Keratinocyte (primary cell): Measurements from ENCODE around the gene HELT. TPM values are rescaled to one million over a fixed set of nuclear protein-coding genes. Genes with fewer than 3 reads are reported as not detected.
"Not testable (repeated sequence)": the region's sequence is repeated elsewhere in the genome, so short reads cannot be mapped to it uniquely, and the experiment has no call there.

Experiments used
- DNase-seq: peaks from one replicate; pipeline ENCODE4 v3.0.0-alpha.2; 2011; ENCODE audit warnings: low read depth, missing footprints, low spot score
- FAIRE-seq: peaks from 2 replicates; lab custom pipeline; 2011; peaks lifted over from hg19 to GRCh38; lab: Jason Lieb, UNC
- H2AFZ ChIP-seq: 2 replicates; pipeline ENCODE4 v1.6.0; 2012; ENCODE audit warnings: low read length, control low read depth, inconsistent platforms; ENCODE audit not compliant: control insufficient read depth
- H3K27ac ChIP-seq: 2 replicates; pipeline ENCODE4 v1.5.1; 2011; ENCODE audit warnings: low read length; ENCODE audit not compliant: control insufficient read depth, insufficient read depth
- H3K27me3 ChIP-seq: 3 replicates; pipeline ENCODE4 v1.6.0; 2011; ENCODE audit warnings: low read length; ENCODE audit not compliant: control insufficient read depth, insufficient read depth; ENCODE audit errors: extremely low read depth
- H3K36me3 ChIP-seq, 2 experiments: 2 replicates in 1 of 2; 3 replicates in 1 of 2; pipeline ENCODE4 v1.5.1; 2011; ENCODE audit warnings: low read length in 2 of 2, mild to moderate bottlenecking in 1 of 2; ENCODE audit not compliant: control insufficient read depth in 2 of 2, insufficient read depth in 2 of 2; ENCODE audit errors: extremely low read depth in 1 of 2
- H3K4me1 ChIP-seq: 3 replicates; pipeline ENCODE4 v1.5.1; 2011; ENCODE audit warnings: low read length; ENCODE audit not compliant: control insufficient read depth, insufficient read depth; ENCODE audit errors: extremely low read depth
- H3K4me2 ChIP-seq: 3 replicates; pipeline ENCODE4 v1.6.0; 2011; ENCODE audit warnings: low read depth, low read length; ENCODE audit not compliant: control insufficient read depth, insufficient read depth; ENCODE audit errors: extremely low read depth
- H3K4me3 ChIP-seq, 3 experiments: fragments of 200-600 bp in 1 of 3; sonication (generic) in 1 of 3; 2 replicates in 2 of 3; 3 replicates in 1 of 3; pipeline ENCODE4 v1.5.1; 2011 to 2016; ENCODE audit warnings: low read length in 3 of 3, mild to moderate bottlenecking in 3 of 3, control low read depth in 2 of 3, inconsistent platforms in 1 of 3, low read depth in 1 of 3, mixed read lengths in 1 of 3, mixed run types in 1 of 3, moderate library complexity in 1 of 3; ENCODE audit not compliant: control insufficient read depth in 2 of 3, insufficient read depth in 2 of 3; ENCODE audit errors: extremely low read depth in 1 of 3
- H3K79me2 ChIP-seq: 2 replicates; pipeline ENCODE4 v1.6.0; 2012; ENCODE audit warnings: low read length; ENCODE audit not compliant: control insufficient read depth, insufficient read depth
- H3K9ac ChIP-seq: 3 replicates; pipeline ENCODE4 v1.6.0; 2011; ENCODE audit warnings: low read length; ENCODE audit not compliant: control insufficient read depth, insufficient read depth; ENCODE audit errors: extremely low read depth
- H3K9me1 ChIP-seq: 3 replicates; pipeline ENCODE4 v1.6.0; 2011; ENCODE audit warnings: low read length; ENCODE audit not compliant: control insufficient read depth, insufficient read depth; ENCODE audit errors: extremely low read depth
- H3K9me3 ChIP-seq: 2 replicates; pipeline ENCODE4 v1.5.1; 2012; ENCODE audit warnings: low read depth, low read length; ENCODE audit not compliant: control insufficient read depth
- H4K20me1 ChIP-seq: 3 replicates; pipeline ENCODE4 v1.6.0; 2011; ENCODE audit warnings: low read length; ENCODE audit not compliant: control insufficient read depth, insufficient read depth; ENCODE audit errors: extremely low read depth
- CTCF ChIP-seq, 3 experiments: IDR thresholded peaks in 1 of 3; conservative IDR thresholded peaks in 1 of 3; optimal IDR thresholded peaks in 1 of 3; 2 replicates in 2 of 3; 3 replicates in 1 of 3; pipeline versions ENCODE3 to v1.5.1; 2011; ENCODE audit warnings: low read length in 3 of 3, mild to moderate bottlenecking in 3 of 3, moderate library complexity in 2 of 3, control low read depth in 1 of 3, inconsistent platforms in 1 of 3; ENCODE audit not compliant: insufficient read depth in 2 of 3; ENCODE audit errors: extremely low read depth in 1 of 3
- EZH2 ChIP-seq: IDR thresholded peaks from one replicate; pipeline ENCODE4 v1.6.1; 2012; ENCODE audit warnings: inconsistent platforms, mild to moderate bottlenecking, low read length, moderate library complexity
- dilution Hi-C: fragments of 300-500 bp; cut with MboI; formaldehyde crosslinking; loops from one replicate; pipeline ENCODE4 v1.7.0; 2020; ENCODE audit warnings: low sequenced_read_pairs; ENCODE audit not compliant: extremely low pct_ligation_motif_present
- polyA plus RNA-seq, 5 experiments: library from polyadenylated mRNA; depleted of rRNA in 3 of 5; stranded (reverse) in 3 of 5; stranded (forward) in 1 of 5; unstranded in 1 of 5; fragments of >200 nt; gene quantifications; 1 replicate in 1 of 5; 2 replicates in 3 of 5; 3 replicates in 1 of 5; pipeline versions ENCODE4 v1.2.1 to v1.2.3, GENCODE V29; 2011 to 2012; ENCODE audit warnings: missing spikeins in 2 of 5, low read depth in 1 of 5, low replicate concordance in 1 of 5

Gene HELT
- polyA plus RNA-seq, 1 donor (not counting 4 experiments of a cell fraction or from before 2014, with no cell fraction given), result not detected

GRCh38 chr4:184969610-184970009 is 48.7 kb upstream of the HELT start:
- Histone ChIP-seq H3K4me2 (no peak overlapping the region), H3K9ac (no peak overlapping the region), H3K9me3 (no peaks in the 10 kb centered on the region), H3K4me3 (no peak overlapping the region), H3K36me3 (no peaks in the 10 kb centered on the region), H3K27ac (no peak overlapping the region), H3K27me3 (no peaks in the 10 kb centered on the region), H3K9me1 (no peaks in the 10 kb centered on the region), H3K4me1 (no peaks in the 10 kb centered on the region), H2AFZ (no peak overlapping the region), H4K20me1 (no peaks in the 10 kb centered on the region), H3K79me2 (no peaks in the 10 kb centered on the region)
- dilution Hi-C loops, result no loop called here
- DNase-seq (no peak), FAIRE-seq (no peak)
- TF ChIP-seq EZH2, result no peak
- TF ChIP-seq CTCF (optimal IDR thresholded peaks at IDR 0.05 in 1 of 3, IDR thresholded peaks at IDR 0.05 in 1 of 3, conservative IDR thresholded peaks at IDR 0.05 in 1 of 3; ENCODE audit: extremely low read depth in 1 of 3, insufficient read depth in 2 of 3, low read length in 3 of 3), result no peak

GRCh38 chr4:184972991-184973390 is 45.3 kb upstream of the HELT start:
- Histone ChIP-seq H3K4me1 (no peaks in the 10 kb centered on the region), H2AFZ (no peak overlapping the region), H3K27ac (no peak overlapping the region), H3K9ac (no peak overlapping the region), H3K4me3 (no peak overlapping the region), H3K9me1 (no peaks in the 10 kb centered on the region), H4K20me1 (no peaks in the 10 kb centered on the region), H3K36me3 (no peaks in the 10 kb centered on the region), H3K79me2 (no peaks in the 10 kb centered on the region), H3K9me3 (no peaks in the 10 kb centered on the region), H3K27me3 (no peaks in the 10 kb centered on the region), H3K4me2 (no peak overlapping the region)
- TF ChIP-seq EZH2 (no peak), CTCF (optimal IDR thresholded peaks at IDR 0.05 in 1 of 3, IDR thresholded peaks at IDR 0.05 in 1 of 3, conservative IDR thresholded peaks at IDR 0.05 in 1 of 3; ENCODE audit: extremely low read depth in 1 of 3, insufficient read depth in 2 of 3, low read length in 3 of 3) (no peak)
- DNase-seq (no peak), FAIRE-seq (no peak)
- dilution Hi-C loops, result no loop called here

DNA sequence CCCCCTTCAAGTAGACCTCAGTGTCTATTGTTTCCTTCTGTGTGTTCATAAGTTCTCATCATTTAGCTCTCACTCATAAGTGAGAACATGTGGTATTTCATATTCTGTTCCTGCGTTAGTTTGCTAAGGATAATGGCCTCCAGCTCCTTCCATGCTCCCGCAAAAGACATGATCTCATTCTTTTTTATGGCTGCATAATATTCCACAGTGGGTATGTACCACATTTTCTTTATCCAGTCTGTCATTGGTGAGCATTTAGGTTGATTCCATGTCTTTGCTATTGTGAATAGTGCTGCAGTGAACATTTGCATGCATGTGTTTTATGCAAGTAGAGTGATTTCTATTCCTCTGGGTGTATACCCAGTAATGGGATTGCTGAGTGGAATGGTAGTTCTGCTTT is 41.9 kb upstream of the HELT start:
- H2AFZ ChIP-seq, H3K27ac ChIP-seq, dilution Hi-C loops, DNase-seq, H3K9ac ChIP-seq, H3K9me1 ChIP-seq, H3K4me3 ChIP-seq, H3K4me1 ChIP-seq, H3K27me3 ChIP-seq, H4K20me1 ChIP-seq, H3K79me2 ChIP-seq, FAIRE-seq, H3K9me3 ChIP-seq, H3K36me3 ChIP-seq, H3K4me2 ChIP-seq: not testable (repeated sequence)
